GM19238 (cell line): Measurements from ENCODE around the gene XRRA1.

Experiments used
- DNase-seq: peaks from one replicate; pipeline ENCODE4 v3.0.0; 2011; ENCODE audit warnings: low spot score; ENCODE audit not compliant: insufficient read length

The XRRA1 gene

DNA sequence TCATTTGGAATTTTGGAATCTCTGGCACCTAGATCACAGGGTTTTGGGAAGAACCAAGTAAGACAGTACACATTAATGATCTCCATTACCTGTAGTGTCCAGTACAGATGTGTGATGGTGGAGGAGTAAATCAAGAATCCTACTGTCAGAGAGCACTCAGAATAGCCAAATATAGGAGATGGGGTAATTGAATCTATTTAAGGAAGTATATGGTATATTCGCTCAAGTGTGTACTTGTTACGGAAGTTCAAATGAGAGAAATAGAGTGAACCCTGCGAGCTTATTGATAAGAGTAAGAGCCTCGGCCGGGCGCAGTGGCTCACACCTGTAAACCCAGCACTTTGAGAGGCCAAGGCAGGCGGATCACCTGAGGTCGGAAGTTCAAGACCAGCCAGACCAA lies 2.3 kb upstream of the XRRA1 start:
- no peak for DNase-seq

DNA sequence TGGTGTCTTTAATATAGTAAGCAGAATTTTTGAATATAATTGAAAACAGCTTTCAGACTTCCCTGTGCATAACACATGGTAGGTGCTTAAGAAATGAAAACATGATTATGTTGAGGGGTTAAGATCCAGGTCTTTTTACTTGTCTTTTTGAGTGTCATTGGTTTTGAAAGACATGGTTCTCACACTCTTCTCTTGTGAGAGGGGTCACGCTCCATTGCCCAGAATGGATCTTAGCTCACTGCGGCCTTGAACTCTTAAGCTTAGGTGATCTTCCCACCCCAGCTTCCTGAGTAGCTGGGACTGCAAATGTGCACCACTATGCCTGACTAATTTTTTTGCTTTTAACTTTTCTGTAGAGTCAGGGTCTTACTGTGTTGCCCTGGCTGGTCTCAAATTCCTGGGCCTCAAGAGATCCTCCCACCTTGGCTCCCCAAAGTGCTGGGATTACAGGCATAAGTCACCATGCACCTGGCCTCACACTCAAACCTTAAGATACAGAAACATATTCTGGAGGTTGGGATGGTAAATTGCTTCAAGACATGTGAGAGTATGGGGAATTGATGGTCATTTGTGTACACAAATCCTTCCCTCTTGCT lies 1.6 kb upstream of the XRRA1 start:
- DNase-seq, result no peak

DNA sequence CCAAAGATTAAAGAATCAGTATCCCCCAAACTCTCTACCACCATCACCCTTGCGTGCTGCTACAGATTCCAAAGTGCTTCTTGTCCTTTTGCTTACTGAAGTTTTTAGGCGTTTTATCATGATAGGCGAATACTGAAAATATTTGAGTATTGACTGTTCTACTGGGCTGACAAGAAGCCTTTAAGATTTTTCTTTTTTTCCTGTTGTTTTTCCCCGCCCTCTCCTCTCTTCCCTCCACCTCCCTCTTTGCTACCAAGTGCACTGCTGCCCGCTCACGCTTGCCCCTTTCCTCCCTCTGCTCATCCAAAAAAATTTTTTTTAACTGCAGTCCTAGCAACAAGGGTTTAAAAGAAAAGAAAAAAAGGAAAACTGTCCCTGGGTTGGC lies 854 bp upstream of the XRRA1 start:
- no peak for DNase-seq

DNA sequence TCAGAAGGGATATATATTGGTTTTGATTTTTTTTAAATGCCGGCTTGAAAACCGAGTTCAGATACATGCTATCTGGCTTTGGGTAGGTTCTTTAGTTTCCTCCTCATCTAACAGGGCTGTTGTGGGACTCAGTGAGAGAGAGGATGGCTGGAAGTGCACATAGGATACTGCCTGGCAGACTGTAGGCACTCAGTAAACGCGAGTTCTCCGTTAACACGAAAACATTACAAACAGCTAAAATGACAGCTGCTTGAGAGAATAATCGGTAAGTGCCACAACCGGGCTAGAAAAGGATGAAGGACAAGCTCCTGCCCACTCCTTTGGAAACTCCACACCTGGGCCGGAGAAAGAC lies 369 bp downstream of the XRRA1 start:
- no peak for DNase-seq

DNA sequence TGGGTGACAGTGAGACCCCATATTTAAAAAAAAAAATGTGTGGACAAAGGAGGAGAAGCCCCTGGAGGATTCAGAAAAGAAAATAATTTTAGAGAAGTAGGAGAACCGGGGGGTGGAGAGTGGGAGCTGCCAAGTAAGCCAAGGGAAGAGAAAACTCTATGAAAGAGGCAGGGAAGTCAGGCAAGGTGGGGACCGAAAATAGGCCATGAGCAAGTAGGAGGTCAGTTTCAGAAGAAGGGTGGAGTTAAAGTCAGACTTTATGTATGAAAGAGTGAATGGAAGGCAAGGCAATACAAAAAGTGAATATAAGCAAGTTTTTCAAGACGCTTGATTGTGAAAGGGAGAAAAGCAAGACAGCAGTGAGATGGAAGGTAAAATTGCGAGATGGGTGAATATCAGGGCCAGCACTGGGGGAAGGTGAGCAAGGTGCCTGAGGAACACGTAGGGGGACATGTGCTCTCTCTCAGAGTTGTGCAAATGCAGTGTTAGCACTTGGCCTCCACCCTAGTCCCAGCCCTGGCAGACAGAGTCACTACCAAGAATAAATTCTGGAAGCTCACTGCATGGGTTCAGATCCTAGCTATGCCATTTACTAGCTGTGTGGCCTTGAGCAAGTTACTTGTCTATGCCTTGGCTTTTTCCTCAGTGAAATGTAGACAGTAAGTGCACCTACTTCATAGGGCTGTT lies 6.7 kb downstream of the XRRA1 start:
- no peak for DNase-seq

DNA sequence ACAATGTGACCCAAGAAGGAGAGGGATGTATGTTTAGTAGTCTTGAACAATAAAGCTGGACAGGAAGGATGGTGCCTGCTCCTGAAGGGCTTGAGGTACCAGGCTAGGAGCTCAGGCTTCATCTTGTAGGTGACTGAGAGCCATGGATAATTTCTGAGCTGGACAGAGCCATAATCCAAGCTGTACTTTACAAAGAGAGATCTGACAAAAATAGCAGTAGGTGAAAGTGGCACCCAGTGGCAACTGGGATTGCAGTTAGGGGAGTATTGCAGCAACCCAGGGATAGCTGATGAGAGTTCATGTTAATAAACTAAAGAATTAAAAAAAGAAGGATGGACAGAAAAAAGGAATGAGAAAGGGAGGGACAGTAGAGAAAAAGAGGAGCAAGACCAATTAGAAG lies 7.4 kb downstream of the XRRA1 start:
- no peak for DNase-seq

DNA sequence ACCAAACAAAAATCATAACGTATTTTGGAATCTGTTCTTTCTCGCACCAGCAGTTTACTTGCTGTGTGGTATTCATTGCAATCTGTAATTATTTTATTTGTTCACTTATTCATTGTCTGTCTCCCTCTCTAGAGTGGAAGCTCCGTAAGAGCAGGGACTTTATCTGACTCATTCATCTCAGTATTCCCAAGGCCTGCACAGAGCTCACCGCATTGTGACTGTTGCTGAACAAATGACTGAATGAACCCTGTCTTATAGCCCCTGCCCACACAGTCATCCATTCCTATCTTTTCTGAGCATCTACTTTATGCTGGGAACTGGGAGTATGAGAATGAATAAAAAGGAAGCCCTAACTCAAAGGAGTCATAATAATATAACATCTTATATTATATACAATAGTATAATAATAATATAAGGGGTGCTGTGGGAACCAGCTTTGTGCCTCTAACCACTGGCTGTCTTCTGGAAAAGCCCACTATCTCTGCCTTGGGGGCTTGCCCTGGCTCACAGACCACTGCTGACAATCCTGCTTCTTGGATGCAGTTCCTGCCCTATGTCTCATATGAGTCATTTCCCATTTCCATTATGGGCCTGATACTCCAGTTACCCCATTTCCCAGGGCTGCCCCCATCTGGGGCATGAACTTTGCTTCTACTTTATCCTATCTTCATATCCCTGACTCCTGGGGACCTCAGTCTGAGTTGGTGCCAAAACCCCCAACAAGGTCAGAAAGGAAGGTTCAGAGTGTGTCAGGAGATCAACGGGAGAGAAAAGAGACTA lies 11.0 kb downstream of the XRRA1 start:
- no peak for DNase-seq

DNA sequence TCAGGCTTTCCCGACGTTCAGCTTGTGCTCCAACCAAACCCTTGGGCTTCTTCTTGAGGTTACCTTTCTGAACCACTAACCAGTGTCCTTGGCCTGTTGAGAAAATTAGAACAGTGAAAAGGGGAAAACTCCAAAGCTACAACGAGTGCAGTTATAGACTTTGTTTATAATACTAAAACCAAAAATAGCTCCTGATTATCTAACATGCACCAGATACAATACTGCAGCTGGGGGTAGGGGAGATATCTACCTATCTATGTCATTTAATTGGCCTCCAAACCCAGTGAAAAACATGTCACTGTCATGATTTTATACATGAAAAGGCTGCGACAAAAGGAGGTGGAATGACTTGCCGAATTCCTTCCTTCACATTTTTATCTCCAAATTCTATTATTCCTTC lies 11.9 kb downstream of the XRRA1 start:
- DNase-seq, result no peak

DNA sequence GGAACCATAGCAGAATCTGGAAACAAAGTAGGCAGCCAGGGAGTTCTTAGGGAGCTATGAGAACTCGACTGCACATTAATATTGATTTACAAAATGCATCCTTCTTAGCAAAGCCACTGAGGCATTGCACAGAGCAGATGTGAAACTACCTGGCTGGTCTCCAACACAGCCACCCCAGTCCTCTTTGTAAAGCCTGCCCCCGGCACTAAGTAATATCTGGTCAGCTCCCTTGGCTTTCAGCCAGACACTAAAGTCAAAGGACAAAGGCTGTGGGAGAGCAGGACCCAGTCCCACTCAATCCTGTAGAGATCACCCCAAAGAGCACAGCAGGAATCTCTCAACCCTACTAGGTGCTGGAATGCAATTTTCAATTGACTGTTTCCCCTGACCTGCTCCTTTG lies 12.8 kb downstream of the XRRA1 start:
- DNase-seq, result no peak

DNA sequence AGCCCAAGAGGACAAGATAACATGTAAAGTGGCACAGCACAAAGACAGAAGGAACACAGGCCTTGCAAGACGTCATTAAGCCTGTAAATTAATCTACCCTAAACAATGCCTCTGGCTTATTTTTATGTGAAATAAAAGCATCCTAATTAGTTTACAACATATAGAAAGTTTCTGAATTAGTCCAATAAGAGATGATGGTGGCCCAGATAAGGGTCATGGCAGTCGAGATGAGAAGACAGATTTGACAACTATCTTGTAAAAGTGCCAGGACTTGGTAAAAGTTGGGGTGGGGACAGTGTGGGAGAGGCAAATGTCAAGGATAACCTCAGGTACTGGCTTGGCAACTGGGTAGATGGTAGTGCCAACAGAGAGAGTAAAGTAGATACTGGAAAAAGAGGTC lies 13.6 kb downstream of the XRRA1 start:
- no peak for DNase-seq

DNA sequence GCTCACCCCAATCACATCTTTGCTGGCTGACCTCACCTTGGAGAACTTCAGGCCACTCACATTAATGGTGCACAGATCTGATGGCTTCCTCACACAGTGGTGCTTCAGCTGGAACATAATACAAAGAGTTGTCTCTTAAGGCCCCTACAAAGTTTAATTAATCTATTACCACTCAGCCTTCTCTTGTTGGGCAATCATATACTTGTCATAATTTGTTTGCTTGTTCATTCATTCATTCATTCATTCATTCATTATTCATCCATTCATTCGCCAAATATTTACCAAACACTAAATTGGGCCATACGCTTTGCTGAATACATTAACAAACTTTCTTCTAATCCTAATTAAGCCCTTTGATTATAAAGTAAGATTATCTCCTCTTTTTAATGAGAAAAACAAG lies 15.1 kb downstream of the XRRA1 start:
- DNase-seq, result no peak

DNA sequence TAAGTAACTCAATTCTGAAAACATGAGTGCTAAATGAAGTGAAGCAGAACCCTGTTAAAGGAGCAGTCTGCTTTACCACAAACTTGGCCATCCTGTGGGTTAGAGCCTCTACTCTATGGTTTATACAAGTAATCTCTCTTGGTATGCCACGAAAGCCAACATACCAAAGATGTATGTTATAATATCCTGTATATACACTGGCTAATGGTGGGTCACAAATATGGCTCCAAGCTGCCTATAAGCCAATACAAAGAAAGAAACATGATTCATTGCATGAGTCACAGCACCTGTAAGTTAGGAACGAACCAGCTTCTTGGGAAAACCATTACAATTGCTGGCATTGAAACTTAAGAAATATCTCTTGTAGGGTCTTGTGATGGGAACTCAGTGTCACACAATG lies 16.1 kb downstream of the XRRA1 start:
- no peak for DNase-seq

DNA sequence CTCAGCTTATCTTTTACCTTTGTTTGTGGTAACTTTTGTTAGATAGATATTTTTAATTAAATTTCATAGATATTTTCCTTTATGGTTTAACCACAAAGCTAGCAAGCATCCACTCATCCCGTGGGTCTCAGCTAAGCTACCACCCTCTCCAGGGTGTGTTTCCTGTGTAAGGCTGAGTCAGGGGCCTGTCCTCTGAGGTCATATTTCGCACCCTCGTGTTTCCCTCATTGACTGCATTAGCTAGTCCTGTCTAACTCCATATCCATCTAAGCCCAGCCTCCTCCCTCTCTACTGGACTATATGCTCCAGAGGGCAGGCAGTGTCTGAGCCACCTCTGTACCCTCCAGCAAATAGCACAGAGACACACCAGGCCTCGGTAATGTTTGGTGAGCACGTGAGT lies 16.7 kb downstream of the XRRA1 start:
- DNase-seq, result no peak

DNA sequence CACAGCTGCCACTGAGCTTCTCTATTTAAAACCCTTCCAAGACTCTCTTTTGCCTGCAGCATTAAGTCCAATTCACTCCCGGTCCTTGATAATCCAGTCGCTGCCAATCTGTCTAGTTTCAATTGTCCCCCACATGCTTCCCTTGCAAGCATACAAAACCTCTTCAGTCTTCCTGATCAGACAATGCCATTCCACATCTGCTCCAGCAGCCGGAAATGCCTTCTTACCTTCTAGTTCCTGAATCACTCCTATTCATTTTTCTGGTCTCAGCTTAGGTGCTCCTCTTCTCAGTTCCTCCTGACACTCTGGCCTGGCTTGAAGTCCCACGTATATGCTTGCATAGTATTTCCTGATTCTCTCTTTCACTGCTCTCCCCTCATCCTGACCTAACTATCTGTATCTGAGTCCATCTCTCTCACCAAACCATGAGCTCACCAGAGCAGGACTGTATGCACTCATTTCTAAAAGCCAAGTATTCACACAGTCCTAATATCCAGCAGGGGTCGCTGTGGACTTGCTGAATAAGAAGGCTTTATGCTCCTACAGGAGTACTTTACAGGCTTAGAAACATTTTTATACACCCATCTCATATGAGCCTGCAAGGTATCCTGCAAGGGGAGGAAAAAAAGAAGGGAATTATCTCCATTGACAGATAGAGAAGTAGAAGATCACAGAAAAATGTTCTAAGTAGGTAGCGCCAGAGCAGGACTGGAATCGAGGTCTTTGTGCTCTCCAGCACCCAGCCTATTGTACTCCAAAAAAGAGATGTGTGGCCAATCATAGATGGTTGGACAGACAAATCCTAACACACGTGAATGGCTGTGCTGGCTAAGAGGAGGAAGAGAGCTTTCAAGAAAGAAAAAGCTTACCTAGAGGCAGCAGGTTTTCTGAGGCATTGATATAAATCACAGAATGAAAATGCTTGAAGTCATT lies 19.2 kb downstream of the XRRA1 start:
- peak; percentile 32 for DNase-seq

DNA sequence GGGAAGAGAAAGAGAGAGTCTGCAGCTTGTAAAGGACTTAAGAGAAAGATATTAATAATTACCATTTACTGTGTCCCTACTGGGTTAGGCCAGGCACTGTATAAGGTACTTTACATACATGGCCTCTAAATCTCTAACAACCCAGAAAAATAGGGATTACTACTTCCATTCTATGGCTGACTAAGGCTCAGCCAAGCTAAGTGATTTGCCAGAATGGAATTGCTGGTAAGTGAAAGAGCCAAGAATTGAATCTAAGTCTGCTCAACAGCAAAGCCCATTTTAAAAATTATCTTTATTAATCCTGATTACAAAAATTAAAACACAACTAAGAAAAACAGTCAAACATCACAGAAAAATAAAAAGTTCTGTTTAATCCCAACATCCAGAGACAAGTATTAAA lies 21.4 kb downstream of the XRRA1 start:
- DNase-seq, result no peak

DNA sequence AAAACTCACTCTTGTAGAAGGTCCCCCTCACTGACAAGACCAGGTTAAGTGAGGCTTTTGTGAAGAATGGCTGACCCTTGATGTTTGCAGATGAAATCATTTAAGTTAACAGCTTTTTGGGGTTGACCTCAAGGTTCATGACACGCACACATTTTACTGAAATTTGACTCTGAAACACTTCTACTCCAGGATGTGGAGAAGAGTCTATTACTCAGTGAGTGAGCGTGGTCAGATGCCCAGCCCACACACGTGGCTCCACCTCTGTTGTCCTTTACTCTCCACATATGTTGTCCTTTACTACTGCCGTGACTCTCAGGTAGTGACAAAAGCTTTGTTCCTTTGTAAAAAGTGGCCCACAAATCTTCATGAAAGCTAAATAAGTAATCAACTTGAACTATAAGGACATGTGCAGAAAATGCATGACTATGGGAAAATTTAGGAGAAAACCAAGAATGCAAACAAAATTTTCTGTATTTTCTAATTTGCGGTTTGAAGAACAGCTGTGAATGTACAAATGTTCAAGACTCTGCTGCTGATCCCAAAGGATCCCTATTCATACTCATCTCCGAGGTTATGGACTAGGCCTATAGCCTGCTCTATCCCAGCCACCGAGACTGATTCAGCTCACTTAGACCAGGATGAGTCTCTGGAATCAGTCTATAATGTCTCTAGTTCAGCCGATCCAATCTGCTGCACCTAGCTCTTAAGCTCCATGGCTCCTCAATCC lies 22.4 kb downstream of the XRRA1 start:
- no peak for DNase-seq

DNA sequence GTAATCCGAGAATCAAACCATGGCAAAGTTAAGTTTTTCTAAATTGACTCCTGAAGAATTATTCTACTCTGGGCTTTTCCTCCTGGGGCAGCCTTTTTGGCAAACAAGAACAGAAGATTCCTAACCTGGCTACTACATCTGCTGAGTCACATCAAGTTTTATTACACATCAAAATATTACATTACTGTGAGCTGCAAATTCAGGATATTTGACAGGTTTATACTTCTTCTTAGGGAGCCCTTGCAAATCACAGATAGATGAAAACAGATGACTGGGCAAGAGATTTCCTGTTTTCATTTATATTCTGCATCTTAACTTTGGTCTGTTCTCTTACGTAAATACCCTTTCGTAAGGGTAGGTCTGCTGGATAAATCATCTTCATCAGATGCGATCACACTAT lies 23.6 kb downstream of the XRRA1 start:
- DNase-seq, result no peak

DNA sequence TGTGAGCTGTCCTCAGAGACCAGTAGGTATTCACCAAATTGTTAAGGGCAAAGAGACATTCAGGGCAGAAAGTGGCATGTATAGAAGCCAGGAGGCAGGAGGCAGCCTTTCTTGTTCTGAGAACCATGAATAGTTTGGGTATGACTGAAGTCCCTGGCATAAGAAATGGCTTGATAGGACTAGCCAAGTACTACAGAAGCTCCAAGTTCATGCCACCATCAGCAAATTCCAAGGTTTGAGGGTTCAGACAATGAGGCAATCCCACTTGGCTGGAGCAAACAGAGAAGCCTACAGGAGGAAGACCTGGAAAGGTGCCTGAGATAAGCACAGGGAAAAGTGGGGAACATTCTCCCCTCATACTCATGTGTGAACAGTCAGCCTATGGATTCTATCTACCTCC lies 25.8 kb downstream of the XRRA1 start:
- DNase-seq, result no peak

DNA sequence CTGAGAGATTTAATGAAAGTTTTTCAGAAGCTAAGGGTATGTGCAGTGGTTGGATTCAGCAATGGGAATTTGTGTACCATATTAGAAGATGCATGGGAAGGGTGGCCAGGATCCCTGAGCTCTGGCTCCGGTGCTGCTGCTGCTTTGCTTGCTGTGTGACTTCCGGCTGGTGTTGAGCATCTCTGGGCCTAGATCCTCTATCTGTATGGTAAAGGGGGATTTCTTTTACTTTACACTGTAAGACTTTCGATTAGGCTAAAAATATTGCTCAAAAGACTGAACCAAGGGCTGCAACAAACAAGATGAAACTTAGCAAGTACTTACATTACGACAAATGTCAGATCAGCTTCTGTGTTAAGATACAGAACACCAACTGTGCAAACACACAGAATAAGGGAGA lies 39.1 kb downstream of the XRRA1 start:
- no peak for DNase-seq

DNA sequence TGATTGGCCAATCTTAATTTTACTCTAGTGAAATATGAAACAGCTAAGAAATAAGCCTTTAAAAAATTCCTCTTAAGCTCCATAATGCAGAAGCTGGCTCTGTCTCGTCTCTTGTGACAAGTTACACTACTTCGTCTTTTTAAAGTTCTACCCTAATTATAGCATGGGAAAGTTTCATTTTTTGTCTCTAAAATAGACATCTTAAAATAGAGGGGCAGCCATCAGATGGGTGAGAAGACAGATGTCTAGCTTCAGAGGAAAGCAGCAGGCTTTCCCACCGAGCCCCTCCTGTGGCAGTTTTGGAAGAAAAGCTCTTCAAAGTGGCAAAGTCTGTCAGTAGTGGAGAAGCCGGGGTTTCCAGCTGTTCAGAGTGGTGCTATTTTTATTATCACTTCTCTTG lies 39.5 kb downstream of the XRRA1 start:
- no peak for DNase-seq

DNA sequence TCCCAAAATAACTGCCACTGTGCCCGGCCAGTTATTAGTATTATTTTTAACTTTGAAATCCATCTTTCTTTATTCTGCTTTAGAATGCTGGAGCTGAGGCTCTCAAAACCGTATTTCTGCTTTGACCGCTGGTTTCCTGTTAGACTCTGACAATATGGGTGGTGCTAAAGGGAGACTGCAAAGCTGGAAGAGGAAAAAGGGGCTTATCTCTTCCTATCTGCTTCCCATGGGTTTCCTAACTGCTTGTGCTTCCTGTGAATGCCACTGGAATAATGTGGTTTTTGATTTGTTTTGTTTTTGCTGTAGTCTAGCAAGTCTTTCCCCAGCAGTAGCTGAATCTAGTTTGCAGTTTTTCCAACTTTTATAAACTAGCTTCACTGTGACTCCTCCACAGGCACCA lies 43.6 kb downstream of the XRRA1 start:
- no peak for DNase-seq
